Gastrocnemius medialis (tissue), 4 donors: Measurements from ENCODE around the gene MISP.

Experiments used
- POLR2A ChIP-seq, 2 donors: fragments of 450-650 bp; IDR thresholded peaks; one replicate each; pipeline ENCODE4 v1.6.1; 2017; ENCODE audit warnings: antibody characterized with exemption in 2 of 2, mild to moderate bottlenecking in 2 of 2, moderate library complexity in 2 of 2
- TF ChIP-seq, protein P1 (sequence below), 5 experiments: fragments of 450-650 bp in 3 of 5; fragments of 200-600 bp in 2 of 5; sonication (generic) in 2 of 5; IDR thresholded peaks in 4 of 5; conservative IDR thresholded peaks in 1 of 5; 1 replicate in 4 of 5; 2 replicates in 1 of 5; pipeline ENCODE4 v1.5.1; 2016 to 2019; ENCODE audit warnings: antibody characterized with exemption in 5 of 5, mild to moderate bottlenecking in 3 of 5, moderate library complexity in 3 of 5

DNA sequence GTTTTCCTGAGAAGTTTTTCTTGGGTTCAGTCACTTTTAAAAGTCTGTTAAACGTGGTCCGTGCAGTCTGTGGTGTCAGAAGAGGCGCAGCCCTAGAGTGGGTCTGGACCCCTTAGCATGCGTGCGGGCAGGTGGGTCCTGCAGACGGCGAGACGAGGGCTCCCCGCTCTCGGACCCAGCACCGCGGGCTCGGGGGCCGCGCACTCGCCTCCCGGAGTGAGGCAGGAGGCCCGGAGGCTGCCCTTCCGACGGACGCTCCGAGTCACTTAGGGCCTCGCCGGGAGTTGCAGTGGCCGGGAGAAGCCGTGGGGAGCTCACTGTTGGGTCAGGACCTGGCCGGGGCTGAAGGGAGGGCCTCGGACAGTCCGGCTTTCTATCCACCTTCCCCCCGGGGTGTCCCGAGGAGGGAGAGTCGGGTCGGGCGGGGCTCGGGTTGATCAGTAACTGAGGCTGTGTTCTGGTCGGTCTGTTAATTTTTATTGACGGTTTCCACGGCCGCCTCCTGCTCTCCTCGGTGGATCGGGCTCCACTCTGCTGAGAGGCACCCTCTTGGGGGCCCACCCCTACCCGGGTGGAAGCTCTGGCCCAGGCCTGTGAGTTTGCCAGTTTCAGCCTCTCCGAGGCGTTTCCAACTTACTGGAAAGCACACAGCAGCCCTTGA is 47.6 kb downstream of the MISP start:
- TF ChIP-seq, protein P1, sequence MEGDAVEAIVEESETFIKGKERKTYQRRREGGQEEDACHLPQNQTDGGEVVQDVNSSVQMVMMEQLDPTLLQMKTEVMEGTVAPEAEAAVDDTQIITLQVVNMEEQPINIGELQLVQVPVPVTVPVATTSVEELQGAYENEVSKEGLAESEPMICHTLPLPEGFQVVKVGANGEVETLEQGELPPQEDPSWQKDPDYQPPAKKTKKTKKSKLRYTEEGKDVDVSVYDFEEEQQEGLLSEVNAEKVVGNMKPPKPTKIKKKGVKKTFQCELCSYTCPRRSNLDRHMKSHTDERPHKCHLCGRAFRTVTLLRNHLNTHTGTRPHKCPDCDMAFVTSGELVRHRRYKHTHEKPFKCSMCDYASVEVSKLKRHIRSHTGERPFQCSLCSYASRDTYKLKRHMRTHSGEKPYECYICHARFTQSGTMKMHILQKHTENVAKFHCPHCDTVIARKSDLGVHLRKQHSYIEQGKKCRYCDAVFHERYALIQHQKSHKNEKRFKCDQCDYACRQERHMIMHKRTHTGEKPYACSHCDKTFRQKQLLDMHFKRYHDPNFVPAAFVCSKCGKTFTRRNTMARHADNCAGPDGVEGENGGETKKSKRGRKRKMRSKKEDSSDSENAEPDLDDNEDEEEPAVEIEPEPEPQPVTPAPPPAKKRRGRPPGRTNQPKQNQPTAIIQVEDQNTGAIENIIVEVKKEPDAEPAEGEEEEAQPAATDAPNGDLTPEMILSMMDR (IDR thresholded peaks at IDR 0.05 in 4 of 5, conservative IDR thresholded peaks at IDR 0.05 in 1 of 5), result no peak
- TF ChIP-seq POLR2A (IDR thresholded peaks at IDR 0.05), result no peak
